MM.1S (cell line): ENCODE data around the gene SMAD4.

Experiments used
- EZH2 ChIP-seq: fragments of 300-600 bp; sonication (generic); optimal IDR thresholded peaks from 2 replicates; pipeline ENCODE3; 2017; ENCODE audit warnings: low read depth, mild to moderate bottlenecking, antibody characterized with exemption, low read length, mixed read lengths
- EZH2phosphoT487 ChIP-seq: fragments of 300-600 bp; sonication (generic); IDR thresholded peaks from 2 replicates; pipeline ENCODE4 v1.6.1; 2018; ENCODE audit warnings: antibody characterized with exemption, low read length
- TF ChIP-seq, protein P1 (sequence below): fragments of 300-600 bp; sonication (generic); IDR thresholded peaks from 2 replicates; pipeline ENCODE4 v1.5.1; 2016; ENCODE audit warnings: antibody characterized with exemption, low read length, mixed read lengths

DNA sequence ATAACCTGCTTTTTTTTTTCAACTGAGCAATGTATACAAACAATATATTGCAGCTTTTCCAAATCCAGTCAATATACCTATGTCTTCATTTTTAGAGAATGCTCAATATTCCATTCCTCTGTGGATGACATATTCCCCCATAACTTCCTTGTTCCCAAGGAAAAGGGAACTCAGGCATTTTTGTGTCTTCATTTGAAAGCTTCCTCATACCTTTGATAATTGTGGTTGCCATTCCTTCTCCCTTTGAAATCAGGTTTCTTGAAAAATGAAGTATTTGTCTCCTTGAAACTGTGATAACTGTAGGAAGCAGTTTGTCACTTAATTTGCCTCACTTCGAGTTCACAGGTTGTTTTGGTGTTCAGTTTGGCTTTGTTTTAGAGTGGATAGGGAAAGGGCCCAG, 48.6 kb upstream of the SMAD4 start:
- TF ChIP-seq, protein P1, sequence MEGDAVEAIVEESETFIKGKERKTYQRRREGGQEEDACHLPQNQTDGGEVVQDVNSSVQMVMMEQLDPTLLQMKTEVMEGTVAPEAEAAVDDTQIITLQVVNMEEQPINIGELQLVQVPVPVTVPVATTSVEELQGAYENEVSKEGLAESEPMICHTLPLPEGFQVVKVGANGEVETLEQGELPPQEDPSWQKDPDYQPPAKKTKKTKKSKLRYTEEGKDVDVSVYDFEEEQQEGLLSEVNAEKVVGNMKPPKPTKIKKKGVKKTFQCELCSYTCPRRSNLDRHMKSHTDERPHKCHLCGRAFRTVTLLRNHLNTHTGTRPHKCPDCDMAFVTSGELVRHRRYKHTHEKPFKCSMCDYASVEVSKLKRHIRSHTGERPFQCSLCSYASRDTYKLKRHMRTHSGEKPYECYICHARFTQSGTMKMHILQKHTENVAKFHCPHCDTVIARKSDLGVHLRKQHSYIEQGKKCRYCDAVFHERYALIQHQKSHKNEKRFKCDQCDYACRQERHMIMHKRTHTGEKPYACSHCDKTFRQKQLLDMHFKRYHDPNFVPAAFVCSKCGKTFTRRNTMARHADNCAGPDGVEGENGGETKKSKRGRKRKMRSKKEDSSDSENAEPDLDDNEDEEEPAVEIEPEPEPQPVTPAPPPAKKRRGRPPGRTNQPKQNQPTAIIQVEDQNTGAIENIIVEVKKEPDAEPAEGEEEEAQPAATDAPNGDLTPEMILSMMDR: no peak
- TF ChIP-seq EZH2: no peak
- TF ChIP-seq EZH2phosphoT487: no peak
